ENCODE data around the gene NFIC.

NFIC gene

GRCh38 chr19:3359919-3360420, 6.4 kb upstream of the NFIC start:
- peak; percentile 42 for DNase-seq

- DNase-seq: peak; percentile 81
Measured at GRCh38 chr19:3360421-3361383, 5.7 kb upstream of the NFIC start.

- no peak for DNase-seq
Measured at GRCh38 chr19:3361384-3362216, 4.8 kb upstream of the NFIC start.

GRCh38 chr19:3362217-3362906, 4.0 kb upstream of the NFIC start:
- no peak for DNase-seq

- DNase-seq: no peak
Measured at GRCh38 chr19:3363841-3364500, 2.4 kb upstream of the NFIC start.

DNA sequence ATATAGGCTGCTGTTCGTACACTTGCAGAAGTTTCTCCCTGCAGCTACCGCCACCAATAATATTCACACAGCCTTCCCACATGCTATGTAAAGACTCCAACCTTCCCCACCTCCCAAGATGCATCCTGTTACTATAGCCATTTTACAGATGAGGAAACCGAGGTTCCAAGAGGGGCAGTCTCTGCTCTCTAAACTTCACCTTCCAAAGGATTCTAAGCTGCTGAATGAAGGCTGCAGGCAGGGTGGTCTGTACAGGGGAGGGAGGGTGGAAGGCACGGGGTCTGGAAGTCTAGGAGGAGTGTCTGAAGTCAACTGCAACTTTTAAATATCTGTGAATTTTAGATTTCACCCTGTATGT, 1.9 kb upstream of the NFIC start:
- DNase-seq: no peak

GRCh38 chr19:3365093-3365835, 1.1 kb upstream of the NFIC start:
- DNase-seq: no peak

- DNase-seq: no peak
Measured at GRCh38 chr19:3366753-3367627, 607 bp downstream of the NFIC start.

DNA sequence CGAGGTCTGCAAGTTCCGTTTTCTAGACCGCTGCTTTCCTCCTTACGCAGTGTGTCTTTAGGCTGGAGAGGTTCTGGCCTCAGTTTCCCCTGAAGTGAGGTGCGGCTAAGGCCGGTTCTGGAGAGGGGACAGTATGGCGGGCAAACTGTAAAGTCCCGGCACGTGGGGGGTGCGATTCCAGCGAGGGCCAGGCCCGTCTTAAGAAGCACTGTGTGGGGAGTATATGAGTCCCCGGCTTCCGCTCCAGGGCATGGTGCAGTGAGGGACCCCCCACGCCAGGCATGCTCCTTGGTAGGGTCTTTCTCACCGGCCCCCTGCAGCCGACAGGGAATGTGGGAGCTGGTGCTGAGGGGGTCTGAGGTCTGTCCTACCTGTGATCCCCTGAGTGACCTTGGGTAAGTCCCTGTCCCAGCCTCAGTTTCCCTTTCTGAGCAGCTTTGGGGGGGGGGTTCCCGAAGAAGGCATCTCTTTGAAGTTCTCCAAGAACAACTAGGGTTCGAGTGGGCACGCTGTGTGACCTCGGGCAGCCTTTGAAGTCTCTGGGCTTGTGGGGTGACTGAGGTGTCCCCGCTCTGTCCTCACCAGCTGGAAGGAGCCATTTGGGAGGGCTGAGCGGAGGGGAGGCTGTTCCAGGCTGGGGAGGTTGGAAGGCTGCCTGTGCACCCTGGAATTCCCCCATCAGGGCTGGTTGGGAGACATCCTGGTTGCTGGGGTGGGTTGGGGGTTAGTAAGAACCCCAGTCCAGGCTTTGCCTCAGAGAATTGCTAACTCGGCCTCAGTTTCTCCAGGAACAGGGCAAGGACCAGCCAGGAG, 1.5 kb downstream of the NFIC start:
- DNase-seq: no peak

- DNase-seq: no peak
Measured at GRCh38 chr19:3368441-3368795, 2.0 kb downstream of the NFIC start.

GRCh38 chr19:3368848-3369336, 2.5 kb downstream of the NFIC start:
- DNase-seq: no peak

- DNase-seq: no peak
Measured at GRCh38 chr19:3369337-3370213, 3.2 kb downstream of the NFIC start.

GRCh38 chr19:3370214-3370720, 3.9 kb downstream of the NFIC start:
- no peak for DNase-seq

DNA sequence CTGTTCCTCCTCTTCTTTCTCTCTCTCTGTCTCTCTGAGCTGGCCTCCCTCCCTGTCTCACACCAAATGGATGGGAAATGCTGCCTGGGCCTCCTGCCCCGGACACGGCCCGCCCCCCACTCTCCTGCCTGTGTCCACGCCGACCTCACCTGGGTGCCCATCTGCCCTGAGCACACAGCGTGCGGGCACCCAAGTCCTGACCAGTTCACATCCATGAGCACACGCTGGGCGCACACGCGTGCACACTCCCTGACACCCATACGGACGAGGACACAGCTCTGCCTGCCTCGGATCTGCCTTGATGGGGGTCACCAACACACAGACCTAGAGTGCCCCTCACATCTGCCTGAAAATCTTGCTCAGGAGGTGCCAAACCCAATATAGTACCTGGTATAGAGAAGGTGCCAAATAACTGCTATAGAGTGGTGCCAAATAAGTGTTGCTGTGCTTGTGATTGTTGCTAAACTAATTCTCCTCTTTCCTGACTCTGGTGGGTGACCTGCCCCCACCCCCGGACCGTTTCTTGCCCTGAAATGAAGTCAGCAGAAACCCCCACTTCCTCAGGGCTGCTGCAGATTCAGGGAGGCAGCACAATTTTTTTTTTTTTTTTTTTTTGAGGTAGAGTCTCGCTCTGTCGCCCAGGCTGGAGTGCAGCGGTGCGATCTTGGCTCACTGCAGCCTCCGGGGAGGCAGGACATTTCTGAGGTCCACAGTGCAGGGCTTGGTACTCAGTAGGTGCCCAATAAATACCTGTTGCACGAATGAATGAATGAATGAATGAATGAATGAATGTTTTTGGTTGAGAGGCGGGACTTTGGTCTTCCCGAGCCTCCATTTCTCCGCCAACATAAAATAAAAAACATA, 4.6 kb downstream of the NFIC start:
- no peak for DNase-seq

DNA sequence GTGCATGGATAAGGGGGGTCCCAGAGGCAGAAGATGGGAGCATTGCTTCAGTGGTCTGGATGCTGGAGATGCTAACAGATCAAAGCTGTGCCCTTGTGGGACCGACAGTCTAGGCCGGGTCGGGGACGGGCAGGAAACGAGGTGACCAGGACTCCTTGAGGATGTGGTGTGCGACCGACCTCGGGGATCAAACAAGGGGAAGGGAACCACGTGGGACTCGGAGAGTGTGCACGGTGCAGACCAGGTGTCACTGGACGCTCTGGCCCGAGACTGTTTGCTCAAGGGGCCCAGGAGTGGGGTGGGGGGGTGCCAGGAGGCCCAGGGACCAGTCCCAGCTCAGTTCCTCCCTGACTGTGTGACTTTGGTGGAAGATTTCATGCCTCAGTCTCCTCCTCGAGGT, 6.0 kb downstream of the NFIC start:
- DNase-seq: no peak

GRCh38 chr19:3373971-3374368, 7.6 kb downstream of the NFIC start:
- no peak for DNase-seq

GRCh38 chr19:3374369-3375112, 8.2 kb downstream of the NFIC start:
- no peak for DNase-seq
